ELF-1 (cell line): Measurements from ENCODE around the gene CCDC138.

ENCODE experiments used
- DNase-seq: peaks from one replicate; pipeline ENCODE4 v3.0.0-alpha.2; 2016; ENCODE audit warnings: low read depth, low spot score

The CCDC138 gene

GRCh38 chr2:108919571-108920373, 133.2 kb downstream of the CCDC138 start:
- no peak for DNase-seq

DNA sequence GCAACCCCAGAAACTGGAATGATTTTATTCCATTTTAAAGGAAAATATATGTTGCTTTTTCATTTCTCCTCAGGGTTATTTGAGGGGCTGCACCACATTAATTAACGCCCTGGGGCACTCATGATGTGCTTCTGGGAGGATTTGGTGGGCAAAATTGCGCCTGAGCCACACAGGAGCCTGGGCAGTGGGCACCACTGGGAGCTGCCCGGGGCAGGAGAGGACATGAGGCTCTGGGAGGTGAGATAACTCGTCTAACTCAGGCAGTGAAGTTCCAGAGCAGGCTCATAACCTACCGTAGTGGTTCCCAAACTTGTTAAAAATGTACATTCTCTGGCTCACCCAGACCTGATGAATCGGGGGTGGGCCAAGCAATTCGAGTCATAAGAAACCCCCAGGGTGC, 134.1 kb downstream of the CCDC138 start:
- no peak for DNase-seq

DNA sequence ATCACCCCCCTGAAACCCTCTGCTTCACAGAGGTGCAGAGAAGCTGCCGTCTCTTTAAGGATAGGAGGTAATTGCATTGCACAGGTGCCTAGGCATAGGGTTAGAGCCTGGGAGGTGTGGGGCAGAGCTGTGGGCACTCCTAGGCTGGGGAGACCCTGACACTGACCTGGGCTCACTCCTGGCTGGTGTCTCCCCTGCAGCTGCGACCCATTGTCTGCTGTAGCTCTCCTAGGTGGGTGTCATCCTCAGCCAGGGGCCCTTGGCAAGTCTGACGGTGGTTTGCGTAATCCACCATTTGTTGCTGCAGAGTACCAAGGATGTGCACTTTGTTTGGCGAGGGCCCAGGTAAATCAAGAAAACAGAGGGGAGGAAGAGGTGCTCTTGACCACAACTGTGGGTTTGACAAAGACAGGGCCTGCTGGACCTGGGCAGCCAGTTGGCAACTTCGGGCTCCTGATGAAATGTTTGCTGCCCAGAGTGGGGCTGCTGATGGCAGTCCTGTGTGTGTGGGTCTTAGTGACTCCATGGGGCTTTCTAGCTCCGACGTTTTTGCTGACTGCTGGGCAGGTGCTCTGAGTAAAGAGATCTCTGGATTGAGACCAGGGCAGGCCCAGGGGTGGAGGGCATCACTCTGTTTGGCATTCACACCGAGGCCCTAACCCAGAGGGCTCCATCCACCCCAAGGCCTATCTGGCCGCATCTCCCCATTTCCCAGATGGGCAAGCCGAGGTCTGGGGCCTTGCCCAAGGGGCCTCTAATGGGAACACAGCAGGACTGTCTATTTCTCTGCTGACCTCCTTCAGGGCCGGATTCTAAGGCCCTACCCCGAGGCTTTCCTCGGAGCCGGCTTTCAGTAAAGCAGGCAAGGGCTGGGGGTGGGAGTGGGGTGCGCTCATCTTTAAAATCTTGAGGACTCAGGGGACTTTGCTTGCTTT, 134.8 kb downstream of the CCDC138 start:
- DNase-seq: no peak

DNA sequence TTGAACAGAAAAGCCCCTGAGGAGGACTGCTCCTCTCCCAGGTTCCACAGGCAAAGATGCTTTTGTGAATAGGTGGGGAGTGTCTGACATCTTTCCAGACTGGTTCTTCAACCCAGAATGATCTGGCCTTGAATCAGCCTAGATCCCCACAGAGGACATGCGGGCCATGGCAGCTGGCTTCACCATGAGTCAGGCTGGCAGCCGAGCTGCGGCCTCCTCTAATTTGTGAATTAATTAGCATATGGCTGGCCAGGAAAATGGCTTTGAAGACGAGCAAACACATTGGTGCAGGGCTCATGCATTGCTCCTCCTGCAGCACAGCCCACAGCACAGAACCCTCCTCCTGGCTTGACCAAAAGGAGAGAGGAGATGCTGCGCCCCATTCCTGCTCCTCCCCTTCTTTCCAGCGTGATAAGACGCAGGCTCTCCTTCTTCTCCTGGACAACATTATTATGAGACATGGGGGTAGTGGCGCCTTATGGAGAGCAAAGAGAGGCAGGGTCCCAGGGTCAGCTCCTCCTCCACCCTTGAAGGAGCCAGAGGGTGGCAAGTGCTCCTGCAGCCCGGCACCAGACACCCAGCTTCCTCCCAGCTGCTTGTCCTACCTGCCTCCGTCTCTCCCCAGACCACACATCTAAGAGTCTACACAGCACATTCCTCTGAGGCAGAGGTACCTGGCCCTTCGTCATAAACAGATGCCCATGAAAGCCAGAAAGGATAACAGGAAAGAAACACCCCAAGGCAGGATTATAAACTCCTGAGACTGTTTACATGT, 135.8 kb downstream of the CCDC138 start:
- no peak for DNase-seq

DNA sequence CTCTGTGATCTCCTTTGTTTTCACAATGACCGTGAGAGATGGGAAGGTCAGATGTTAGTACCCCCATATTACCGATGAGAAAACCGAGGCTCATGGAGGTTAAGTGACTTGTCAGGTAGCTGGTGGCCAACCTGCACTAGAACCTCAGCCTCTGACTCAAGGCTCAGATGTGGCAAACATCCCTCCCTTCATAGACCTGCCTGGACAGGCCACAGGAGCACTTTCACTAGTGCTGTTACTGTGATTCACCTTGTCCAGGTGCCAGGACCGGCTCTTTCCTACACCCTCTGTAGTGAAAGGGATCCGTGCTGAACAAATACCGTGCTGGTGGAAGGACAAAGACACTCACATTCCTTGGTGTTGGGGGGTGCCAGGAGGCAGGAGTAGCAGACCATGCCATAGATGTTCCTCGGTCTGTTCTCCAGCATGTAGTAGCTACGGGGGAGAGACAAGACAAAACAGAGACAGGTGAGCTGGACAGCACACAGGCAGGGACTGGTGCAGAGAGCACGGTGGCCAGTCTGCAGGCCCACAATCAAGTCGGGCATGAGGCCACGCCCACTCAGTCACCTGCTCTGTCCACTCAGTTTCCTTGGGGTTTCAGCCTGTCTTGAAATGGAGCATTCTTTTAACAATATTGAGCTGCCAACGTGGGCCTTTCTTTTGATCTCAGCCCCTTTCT, 136.6 kb downstream of the CCDC138 start:
- no peak for DNase-seq

DNA sequence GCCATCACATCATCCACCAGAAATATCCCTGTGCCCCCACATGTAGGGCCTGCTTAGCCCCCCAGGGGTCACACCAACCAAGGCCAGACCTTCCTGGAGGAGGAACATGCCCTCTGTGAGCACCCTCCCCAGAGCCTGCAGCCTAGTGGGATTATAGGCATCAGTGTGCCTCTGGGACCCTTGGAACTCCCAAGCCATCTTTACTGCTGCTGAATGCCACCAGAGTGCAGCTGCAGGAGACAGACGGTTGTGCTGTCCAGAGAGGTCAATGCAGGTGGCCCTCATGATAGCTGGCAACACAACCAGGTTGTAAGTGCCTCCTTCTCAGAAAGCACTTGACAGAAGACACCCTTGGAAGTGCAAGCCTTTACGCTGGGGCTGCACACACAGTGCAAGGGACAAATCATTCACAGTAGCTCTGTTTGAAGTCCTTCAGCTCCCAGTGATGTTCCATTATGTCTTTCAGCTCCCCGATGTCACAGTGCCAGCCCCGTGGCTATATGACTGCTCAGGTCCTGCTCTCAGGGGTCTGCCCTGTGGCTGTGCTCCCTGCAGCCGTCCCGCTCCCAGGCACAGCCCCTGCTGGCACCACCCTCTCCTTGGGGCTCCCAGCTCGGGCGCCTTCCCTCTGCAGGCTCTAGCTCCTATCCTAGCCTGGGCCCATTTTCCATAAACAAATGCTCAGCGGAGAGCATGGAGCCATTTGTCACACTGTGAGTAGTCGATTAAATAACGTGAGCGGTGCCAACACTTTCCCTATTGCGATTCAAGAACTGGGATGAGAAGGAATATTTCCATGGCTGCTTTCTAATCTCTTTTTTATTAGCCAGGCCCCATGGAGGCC, 137.4 kb downstream of the CCDC138 start:
- DNase-seq: no peak

DNA sequence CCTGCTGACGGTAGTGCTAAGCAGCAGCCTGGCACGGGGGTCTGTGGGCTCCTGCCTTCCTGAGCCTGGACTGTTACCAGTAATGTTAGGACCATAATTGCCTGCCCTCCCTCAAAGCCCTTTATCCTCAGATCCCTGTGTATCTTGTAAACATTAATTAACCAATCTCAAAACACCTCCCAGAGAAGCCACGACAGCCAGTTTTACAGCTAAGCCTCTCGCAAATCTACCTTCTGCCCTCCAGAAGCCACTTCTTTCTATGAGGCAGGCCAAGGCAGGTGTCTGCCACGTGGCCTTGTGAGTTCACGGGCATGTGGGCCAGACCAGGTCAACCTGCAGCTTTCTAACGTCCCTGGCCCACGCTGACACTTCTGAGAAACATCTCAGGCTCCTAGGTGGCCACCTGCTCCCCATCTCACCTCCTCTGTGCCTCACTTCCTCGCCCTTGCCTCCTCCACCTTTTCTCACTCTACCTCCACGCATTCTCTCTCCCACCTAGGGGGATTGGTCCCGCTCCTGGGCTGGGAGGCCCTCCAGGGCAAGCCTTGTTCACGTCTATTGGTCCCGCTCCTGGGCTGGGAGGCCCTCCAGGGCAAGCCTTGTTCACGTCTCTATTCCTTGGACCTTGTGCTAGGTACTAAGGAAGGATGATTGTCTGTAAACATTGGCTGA, 138.1 kb downstream of the CCDC138 start:
- DNase-seq: no peak

DNA sequence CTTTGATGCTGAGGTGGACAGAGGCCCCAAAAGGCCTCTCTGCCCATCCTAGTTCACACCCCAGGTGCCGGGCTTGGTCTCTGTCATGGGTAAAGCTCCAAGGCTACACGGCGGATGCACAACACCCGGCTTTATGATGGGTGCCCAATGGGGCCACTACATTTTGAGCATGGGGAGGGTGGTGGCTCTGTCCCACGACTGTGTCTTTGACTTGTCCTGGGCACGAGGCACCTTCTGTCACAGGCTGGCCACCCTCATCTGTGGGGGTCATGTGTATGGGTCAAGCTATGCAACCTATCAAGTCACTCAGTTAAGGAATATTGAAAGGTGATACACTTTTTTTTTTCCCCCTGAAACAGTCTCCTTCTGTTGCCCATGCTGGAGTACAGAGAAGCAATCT, 138.7 kb downstream of the CCDC138 start:
- no peak for DNase-seq

DNA sequence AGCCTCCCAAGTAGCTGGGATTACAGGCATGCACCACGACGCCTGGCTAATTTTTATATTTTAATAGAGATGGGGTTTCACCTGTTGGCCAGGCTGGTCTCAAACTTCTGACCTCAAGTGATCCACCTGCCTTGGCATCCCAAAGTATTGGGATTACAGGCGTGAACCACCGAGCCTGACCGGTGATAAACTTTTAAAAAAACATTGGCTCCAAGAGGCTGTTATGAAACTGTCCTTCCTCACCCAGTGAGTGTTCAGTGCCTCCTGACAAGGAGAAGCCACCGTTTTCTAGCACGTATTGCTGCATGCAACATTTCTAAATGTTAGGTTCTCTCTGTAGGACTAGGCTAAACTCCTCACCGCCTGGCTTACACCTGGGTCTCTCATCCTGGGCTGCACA, 139.2 kb downstream of the CCDC138 start:
- DNase-seq: no peak
